CD1c-positive myeloid dendritic cell (primary cell): ENCODE measurements around the gene HTRA3.

Experiments
- DNase-seq: peaks from one replicate; pipeline ENCODE4 v3.0.0-alpha.2; 2016; ENCODE audit errors: extremely low spot score

Gene HTRA3

DNA sequence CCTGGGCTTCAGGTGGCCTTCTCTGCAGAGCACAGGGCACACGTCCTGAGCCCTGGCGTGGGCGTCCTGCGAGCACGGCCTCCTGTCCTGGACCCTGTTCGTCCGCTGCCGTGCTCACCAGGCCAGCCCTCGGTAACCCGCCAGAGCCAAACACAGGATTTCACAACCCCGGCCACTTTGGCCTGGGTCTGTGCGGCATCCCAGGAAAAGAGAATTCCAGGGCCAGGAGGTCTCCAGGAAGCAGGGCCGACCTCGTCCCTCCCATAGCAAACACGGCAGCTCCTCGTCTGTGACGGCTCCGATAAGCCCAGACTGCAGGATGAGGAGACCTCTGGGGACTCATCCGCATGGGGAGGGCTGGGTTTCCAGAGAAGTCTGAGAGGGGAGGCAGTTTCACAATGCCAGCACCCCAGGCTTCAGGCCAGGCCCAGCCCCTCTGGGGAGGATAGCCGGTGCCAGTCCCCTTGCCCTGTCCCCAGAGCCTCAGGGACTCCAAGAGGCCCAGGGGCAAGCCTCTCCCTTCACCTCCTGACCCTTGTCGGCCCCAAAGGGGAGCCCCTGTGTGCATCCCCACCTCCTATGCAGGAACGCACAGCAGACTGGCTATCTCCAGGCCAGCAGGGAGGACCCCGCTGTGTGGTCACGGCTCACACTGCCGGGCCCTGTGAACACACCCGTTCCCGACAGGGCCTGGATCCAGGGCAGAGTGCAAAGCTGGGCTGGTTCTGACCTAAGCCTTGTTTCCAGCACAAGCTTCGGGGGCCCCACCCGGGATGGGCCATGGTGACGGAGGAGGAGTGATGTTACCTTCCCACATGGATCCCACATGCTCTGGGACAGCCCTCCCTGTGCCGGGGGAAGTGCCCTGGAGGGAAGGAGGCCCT lies 22.3 kb upstream of the HTRA3 start:
- no peak for DNase-seq

DNA sequence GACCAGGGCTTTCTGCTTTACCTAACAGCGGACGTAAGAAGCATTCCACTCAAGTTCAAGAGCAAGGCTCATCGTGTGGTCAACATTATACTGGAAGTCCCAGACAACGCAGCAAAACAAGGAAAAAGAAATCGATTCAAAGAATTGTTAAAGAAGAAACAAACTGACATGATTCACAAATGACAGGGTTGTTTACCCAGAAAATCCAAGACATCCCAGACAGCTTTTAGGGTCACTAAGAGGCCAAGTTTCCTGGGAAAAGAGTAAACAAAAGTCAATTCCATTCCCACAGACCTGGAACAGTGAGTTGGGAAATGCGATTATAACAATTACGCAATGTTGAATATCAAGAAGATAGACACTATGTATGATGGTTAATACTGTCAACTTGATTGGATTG lies 21.5 kb upstream of the HTRA3 start:
- no peak for DNase-seq

DNA sequence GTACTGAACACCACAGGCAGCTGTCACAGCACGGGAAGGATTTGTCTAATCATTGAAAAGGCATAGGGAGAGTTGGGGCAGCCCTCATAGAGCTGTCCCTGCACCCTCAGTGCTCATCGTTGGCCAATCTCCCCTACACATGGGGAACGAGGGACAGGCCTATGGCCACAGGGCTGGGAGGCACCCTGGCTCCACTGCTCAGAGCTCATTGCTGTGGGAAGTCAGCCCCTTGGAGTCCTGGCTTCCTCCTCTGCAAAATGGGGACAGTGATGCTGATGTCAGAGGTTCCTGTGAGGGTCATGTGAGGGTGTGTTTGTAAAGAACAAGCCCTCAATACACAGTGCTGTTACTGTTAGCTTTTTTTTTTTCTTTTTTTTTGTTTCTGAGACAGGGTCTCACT lies 19.3 kb upstream of the HTRA3 start:
- peak; percentile 39 for DNase-seq

DNA sequence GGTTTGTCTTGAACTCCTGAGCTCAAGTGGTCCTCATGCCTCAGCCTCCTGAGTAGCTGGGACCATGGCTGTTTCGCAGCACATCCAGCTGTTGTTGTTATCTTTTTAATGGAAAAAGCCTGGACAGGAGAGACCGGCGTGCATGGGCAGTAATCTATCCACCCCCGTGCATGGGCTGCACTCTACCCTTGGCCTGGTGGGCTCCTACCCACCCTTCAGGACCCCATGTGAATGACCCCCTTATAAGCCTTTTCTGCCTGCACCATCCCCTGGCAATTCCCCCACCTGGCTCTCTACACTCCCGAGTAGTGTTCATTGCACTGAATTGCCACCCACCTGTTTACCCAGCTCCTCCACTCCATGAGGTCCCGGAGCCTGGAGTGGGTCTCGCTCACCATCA lies 18.9 kb upstream of the HTRA3 start:
- DNase-seq = no peak

DNA sequence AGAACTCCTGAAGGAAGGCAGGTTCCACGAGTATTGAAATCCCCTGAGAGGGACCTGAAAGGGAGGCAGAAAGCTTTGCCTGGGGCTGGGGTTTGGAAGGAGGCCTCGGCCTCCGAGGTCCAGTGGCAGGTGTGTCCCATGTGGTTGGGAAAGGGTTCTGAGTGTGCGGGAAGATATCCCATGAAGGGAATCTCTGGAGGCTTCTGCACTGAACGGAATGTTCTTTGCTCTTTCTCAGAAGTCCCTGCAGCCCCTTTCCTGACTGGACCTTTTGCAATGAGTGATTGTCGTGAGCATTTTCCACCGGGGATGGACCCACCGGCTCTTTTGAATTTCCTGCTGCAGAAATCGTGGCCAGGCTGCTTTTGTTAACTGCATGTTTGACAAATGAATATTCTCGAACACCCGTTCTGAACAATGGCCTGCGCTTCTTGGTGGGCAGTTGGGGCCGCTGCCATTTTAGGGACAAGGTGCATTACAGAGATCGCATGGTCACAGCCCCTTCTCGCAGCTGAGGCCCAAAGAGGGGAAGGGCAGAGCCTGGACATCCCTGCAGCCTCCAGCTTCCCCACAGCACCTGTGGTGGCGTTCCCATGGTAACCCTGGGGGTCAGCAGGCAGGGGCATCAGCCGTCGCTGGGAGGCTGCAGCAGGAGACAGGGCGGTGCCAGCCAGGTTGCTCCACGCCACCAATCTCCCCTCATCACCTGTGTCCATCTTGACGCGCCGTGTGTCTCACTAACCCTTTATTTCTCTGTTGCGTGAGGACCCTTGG lies 18.3 kb upstream of the HTRA3 start:
- no peak for DNase-seq

DNA sequence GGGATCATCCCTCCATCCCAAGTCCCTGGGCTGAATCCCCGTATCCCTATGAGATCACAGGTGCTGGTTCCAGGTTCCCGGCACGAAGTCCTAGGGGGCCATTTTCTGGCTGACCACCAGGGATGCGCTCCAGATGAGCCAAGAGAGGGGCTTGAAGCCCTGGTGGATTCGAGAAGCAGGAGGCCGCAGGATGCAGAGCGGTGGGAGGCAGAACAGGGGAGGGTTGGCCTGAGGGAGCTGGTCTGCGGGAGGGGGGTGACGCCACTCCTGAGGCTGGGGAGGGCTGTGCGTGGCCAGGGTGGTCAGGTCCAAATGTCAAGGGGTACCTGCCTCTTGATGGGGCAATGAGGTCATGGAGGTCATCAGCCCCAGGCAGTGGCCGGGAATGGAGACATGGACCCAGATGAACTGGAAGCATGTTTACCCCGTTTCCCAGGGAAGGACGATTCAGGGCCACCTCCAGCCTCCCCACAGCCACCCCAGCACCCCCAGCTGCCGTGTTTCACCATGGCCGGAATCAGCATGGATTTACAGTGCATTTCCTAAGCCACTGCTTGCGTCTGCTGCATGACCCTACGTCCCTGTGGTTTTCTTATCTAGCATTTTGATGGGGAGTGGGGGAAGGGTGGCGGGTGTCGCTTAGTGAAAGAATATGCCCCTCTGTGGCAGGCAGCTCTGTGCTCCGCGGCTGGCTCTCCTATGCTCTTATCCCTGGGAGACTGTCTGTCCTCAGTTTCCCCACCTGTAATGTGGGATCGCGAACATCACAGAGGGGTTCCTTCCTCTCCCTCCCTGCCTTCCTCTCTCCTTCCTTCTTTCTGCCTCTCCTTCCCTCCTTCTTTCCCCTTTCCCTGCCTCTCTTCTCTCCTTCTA lies 17.0 kb upstream of the HTRA3 start:
- DNase-seq = no peak

DNA sequence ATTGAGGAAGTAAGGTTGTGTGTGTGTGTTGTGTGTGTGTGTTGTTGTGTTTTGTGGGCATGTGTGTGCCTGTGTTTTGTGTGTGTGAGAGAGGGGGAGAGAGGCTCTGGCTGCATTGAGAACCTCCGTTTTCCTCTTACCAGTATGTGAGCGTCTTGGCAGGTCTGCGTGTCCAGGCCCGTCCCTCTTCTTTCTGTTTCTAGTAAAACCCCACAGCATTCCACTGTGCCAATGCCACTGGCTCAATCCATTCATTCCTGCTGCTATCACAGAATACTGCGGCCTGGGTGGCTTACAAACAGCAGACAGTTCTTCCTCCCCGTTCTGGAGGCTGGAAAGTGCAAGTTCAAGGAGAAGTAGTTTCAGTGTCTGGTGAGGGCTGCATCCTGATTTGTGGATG lies 15.5 kb upstream of the HTRA3 start:
- DNase-seq = no peak

DNA sequence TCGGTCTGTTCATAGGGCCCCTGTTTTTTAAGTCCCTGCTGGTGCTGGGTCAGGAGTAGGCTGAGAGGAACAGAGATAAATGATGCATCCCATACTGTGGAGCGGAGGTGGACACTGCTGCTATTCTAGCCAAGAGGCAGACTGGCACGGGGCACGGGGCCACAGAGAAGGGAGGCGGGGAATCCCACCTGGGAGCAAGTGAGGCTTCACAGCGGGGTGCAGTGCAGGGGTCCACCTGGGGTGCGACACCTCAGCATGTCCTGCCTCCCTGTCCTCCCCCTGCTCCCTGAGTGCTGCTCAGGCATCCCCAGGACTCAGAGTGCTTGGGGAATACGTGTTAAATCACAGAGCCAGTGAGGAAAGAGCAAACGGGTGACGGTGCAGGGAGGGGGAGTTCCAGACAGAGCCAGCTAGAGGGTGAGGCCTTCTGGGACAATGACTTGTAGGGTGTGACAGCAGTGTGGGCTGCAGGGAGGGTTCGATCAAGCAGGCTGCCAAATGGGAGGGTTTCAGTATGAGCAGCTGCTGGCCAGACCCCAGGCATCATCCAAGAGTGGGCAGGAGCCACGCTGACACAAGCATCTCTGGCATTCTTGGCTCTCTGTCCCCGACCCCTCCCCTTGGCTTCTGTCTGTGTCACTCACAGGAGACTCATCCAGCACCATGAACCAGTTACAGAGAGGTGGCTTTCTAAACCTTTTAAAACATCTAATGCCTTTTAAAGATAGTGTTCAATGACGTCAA lies 13.7 kb upstream of the HTRA3 start:
- no peak for DNase-seq

DNA sequence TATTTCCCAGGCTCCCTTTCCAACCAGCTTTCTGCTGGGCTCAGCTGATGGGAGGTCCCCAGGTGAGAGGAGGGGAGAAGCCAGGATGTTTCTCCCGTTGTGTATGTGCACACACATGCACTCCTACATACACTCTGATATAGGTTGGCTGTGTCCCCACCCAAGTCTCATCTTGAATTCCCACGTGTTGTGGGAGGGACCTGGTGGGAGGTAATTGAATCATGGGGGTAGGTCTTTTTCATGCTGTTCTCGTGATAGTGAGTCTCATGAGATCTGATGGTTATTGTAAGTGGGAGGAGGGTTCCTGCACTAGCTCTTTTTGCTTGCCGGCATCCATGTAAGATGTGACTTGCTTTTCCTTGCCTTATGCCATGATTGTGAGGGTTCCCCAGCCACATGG lies 11.7 kb upstream of the HTRA3 start:
- no peak for DNase-seq

DNA sequence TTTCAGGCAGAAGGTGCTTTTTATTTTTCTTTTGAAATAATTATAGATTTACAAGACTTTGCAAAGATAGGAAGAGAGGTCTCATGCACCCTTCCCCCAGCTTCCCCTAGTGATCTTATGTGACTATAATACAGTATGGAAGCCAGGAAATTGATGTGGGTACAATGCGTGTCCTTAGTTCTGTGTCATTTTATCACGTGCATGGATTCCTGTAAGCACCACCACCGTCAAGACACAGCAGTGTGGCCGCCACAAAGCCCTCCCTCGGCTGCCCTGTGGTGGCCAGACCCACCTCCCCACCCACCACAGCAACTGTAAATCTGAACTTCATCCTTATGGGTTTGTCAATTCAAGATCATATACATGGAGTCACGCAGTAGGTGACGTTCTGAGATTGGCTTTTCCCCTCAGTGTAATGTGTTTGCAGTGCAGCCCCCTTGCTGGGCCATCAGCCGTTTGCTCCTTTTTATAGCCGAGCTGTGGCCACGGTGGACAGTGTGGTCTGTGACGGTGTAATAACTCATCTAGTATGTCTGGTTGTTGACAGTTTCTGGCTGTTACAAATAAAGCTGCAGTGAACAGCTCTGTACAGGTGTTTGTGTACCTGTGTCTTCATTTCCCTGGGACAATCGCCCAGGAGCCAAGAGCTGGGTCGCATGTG lies 10.9 kb upstream of the HTRA3 start:
- no peak for DNase-seq

DNA sequence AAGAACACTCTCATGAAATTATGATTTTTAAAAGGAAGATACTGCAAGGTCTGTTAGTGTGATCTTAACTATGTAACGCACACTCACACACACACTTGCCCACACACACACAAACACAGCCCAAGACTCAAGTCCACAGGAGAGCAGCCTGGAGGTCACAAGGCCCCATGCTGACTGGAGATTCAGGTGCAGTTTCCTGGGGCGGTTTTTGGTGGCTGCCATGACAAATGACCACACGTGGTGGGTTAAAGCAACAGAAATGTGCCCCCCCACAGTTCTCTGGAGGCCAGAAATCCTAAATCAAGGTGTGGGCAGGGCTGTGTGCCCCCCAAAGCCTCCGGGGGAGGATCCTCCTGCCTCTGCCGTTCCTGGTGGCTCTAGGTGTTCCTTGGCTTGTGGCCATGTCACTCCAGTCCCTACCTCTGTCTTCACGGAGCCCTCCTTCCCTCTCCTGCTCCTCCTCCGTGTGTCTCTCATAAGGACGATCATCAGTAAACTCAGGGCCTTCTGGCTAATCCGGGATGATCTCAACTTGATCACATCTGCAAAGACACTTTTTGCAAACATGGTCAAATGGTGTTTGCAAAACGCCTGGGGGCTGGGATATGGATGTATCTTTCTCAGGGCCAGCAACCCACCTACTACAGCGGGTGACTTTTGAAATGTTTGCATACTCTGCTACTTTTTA lies 9.7 kb upstream of the HTRA3 start:
- no peak for DNase-seq

DNA sequence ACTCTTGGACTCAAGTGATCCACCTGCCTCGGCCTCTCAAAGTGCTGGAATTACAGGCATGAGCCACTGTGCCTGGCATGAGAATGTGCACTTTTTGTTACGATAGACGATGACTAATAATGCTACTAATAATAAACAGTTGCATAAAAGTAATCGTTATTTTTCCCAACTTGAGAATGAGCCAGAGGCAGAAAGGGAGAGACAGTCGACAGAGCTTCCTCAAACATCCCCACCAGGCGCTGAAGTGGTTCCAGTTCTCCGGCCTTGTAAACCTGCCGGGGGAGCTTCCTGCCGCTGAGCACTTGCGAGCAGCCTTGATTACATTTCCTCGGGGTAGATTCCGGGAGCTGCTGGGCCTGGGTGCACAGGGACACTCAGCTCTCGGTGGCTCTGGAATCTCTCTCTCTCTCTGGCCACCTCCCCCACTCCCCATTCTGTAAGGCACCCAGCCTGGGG lies 8.9 kb upstream of the HTRA3 start:
- no peak for DNase-seq

DNA sequence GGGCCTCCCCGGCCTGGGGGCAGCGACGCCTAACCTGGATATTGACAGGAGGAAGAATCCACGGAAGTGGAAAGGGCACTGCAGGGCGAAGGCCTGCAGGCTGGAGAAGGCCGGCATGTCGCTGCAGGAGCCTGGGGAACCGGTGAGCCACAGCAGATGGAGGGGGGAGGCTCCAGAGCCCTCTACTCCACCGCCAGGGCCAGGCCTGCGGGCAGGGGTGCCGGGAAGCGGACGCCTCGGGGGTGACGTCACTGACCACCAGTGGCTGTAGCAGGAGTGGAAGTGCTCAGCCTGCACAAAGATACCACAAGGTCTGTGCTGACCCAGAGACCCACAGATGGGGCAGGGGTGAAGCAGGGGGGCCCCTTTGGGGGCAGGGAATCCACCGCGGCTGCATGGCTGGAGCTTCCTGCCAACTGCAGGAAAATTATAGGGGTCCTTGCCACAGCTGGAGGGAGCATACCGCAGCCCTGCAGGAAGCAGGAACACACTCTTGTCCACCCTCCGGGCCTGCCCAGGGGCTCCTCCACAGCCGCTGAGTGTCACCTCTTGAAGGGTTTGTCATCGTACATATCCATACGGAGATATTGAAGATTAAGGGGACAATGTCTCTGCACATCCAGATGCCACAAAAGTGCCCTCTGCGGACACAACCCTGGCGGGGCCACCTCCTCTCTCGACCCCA lies 7.6 kb upstream of the HTRA3 start:
- DNase-seq = no peak

DNA sequence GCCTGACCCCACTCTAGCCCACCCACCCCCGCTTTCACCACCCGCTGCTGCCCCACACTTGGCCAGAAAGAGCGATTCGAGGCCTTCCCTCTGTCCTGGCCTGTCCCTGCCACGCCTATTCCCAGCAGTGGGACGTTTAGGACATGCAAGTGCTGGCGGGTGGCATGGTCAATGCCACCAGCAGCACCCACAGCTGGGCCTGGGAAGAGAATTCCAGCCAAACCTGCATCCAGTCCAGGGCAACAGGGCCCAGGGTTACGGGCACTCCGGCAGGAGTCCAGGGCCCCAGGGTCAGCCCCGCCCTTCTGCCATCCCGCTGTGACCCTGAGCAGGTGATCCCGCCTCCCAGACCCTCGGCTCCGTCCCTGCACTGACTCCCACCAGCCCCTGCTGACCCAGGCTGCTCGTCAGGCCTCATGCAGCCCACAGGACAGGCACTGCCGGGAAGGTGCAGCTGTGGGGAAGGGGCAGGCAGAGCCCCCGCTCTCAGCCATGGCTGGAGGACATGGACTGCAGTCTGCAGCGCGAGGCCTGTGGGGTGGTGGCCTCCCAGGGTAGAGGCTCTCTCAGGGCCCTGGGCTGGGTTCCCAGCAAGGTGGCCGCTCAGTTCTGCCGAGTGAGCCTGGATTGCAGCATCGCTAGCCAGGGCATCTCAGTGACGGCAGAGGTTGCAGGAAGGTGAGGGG lies 6.8 kb upstream of the HTRA3 start:
- no peak for DNase-seq

DNA sequence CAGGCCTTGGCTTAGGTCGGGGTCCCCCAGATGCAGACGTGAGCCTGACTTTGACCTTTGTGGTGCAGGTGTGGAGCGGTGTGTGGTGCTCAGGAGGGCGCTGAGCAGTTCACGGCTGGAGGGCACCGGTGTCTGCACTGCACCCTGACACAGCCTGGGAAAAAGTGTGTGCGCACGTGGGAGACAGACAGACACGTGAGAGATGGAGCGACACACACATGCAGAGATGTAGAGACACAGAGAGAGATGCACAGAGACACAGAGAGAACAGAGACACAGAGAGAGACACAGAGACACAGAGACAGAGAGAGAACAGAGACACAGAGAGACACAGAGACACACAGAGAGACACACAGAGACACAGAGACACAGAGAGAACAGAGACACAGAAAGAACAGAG lies 6.2 kb upstream of the HTRA3 start:
- DNase-seq = no peak

DNA sequence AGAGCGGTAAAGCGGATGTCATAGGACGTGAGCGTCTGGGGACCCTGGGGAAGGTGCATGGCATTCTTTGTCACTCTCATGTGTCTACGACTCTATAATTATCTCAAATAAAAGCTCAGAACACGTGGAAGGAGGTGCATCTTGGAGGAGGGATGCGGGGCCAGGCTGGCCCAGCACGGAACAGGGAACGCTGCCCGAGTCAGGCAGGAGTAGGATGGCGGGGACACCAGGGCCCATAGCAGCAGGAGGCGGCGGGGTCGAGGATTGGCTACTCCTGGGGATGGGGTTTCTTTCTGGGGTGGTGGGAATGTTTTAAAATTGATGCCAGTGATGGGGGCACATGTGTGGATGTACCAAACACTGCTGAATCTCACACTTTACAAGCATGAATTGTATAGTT lies 5.4 kb upstream of the HTRA3 start:
- DNase-seq = no peak

DNA sequence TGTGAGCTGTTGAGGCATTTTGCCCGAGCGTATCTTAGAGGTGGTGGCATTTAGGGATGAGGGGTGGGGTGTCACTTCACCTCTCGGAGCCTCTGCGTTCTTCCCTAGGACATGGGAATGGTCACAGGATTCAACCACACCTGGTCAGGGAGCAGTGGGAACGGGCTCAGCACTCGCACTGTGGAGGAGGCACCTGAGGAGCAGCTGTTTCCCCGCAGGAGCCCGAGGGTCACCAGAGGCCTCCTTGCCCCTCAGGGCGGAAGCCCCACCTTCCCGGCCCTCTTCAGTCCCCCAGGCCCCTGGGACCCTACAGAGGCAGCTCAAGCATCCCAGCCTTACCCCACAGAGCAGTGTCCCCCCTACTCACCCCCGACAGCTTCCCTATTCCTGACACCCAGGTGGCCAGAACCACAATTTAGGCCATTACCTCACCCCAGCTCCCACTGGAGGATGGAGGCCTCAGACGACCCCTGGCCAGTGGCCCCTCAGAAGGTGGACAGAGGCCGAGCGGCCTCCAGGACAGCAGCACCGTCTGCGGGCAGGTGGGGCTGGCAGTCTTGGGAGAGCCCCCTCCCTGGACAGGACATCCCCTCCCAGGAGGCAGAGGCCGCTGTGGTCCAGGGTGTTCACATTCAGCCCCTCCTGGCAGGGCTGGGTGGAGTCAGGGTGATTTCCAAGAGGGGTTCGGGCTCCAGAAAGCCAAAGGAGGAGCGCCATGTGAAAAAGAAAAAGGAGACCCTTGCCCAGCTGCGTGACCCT lies 4.2 kb upstream of the HTRA3 start:
- DNase-seq = no peak

DNA sequence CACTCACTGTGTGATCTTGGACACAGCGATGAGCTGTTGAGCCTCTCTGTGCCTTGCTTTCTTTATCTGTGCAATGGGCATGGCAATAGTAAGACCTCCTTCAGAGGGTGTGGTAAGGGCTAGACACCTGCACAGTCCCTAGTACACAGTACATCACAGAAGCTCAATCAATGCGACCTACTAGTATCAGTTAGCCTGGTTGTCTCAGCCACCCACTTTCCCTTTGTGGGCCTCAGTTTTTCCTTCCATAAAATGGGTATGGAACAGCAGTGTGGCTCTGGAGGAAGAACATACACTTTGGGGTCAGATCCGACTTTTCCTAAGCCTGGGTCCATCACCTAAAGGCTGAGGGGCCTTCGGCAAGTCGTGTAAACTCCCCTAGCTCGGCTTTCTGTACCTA lies 3.5 kb upstream of the HTRA3 start:
- DNase-seq = no peak
